Fibroblast of skin of right quadriceps (primary cell): ENCODE data around the gene YOD1.
A peak's percentile ranks its signal among the peaks of the same experiment; 100 is the strongest.

Experiments used
- DNase-seq: peaks from one replicate; pipeline ENCODE4 v3.0.0-alpha.2; 2013

Gene YOD1

DNA sequence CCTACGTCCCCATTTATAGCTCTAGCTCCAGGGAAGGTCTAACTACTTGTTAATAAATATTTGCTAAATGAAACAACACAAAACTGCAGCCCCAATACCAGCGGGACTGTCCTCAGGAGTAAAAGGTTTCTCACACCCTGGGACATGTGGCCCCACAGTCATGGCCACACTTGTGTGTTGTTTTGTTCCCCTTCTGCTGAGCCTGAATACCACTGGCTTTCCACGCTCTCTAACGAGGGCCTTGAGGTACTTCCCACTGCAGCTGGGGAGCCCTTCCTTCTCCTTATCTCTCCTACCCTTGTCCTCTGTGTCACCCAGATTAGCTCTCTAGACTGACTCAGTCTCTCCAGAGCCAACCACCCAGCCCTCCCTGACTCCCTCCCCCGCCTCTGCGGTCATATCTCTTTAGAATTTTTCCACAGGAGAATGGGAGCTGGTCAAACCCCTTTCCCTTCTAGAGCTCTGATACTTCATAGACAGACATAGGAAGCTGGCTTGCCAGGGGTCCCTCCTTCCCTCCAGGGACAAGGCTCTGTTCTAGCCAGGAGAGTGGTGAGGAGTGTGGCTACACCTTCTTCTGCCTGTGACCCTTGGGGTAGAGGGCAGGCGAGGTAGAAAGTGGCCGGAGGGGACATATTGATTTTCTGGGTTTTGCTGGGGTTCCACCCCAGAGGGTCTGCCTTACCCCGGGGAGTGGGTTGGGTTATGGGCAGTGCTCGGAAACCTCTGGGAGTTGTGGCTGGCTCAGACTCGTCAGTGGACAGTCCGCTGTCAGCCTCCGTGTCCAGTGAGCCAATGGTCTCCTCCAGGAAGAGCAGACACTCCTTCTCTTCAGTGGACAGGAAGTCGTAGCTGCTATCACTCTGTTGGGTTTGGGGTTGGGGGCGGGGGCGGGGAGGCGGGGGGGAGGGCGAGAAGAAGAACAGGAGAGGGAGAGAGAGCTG is 26.5 kb downstream of the YOD1 start:
- no peak for DNase-seq

DNA sequence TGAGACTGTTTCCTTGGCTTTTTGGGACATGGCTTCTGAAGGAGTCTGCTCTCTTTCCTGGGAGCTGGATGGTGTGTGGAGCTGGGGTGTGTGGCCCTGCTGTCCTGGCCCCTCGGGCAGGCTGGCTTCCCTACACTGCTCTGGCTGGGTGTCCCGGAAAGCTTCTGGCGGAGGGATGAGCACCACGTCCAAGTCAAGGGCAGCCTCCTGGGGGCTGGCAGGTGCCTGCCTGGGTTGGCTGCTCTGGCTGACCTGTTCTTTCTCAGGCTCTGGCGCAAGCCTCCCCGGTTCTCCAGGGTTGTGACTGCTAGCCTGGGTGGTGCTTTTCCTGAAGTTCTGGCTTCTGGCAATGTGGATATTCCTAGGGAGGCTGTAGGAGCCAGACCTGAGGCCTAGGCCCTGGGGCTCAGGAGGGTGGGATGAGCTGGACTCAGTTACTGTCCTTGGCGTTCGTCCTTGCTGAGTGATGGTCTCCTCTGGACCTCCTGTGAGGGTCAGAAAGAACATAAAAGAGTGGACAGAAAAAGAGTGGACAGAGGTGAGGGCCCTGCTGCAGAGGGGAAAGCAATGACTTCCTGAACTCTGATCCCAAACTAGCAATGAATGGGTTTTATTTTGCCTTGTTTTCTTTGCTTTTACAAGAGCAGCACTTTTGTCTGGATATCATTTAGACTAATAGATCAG is 27.9 kb downstream of the YOD1 start:
- DNase-seq: no peak

GRCh38 chr1:207021876-207022596 is 29.0 kb downstream of the YOD1 start:
- DNase-seq: no peak

- peak; percentile 46 for DNase-seq
These were observed 29.7 kb downstream of the YOD1 start for GRCh38 chr1:207021139-207021861.

DNA sequence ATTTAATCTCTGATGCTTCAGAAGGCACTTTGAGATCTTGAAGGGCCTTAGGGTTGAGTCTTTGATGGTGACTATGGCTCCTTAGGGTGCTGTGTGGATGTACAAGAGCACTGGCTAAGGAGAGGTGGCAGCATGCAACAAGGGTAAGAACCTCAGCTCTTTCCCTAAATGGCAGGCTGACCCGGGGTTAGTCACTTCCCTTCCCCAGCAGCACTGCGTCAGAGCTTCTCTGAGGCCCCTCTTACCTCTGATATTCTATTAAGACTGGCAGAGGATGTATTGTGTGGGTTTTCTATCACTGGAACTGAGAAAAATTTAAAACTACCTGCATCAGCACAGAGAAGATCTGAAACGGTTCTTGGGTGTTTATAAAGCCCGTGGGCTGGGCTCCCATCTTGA is 30.3 kb downstream of the YOD1 start:
- DNase-seq: no peak

GRCh38 chr1:207020065-207020708 is 30.8 kb downstream of the YOD1 start:
- no peak for DNase-seq

DNA sequence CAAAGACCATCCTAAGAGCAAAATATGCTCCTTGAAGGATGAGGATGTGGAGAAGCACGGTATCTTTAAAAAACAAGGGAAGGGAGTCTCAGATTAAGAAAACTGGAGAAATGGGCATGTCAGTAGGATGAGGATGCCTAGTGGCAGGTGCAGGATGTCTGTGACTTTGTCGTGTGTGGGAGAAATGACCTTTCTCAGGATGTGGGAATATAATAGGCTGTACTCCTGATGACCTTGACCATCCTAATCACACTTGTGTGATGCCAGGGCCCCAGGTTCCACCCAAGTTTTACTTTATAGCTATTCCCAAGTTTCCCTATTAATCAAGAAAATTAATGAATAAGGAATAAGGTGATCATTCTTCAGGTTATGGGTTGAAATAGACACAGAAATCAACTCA is 31.3 kb downstream of the YOD1 start:
- no peak for DNase-seq

- no peak for DNase-seq
These were observed 31.8 kb downstream of the YOD1 start for GRCh38 chr1:207019161-207019560.

GRCh38 chr1:207018707-207019106 is 32.3 kb downstream of the YOD1 start:
- DNase-seq: no peak

DNA sequence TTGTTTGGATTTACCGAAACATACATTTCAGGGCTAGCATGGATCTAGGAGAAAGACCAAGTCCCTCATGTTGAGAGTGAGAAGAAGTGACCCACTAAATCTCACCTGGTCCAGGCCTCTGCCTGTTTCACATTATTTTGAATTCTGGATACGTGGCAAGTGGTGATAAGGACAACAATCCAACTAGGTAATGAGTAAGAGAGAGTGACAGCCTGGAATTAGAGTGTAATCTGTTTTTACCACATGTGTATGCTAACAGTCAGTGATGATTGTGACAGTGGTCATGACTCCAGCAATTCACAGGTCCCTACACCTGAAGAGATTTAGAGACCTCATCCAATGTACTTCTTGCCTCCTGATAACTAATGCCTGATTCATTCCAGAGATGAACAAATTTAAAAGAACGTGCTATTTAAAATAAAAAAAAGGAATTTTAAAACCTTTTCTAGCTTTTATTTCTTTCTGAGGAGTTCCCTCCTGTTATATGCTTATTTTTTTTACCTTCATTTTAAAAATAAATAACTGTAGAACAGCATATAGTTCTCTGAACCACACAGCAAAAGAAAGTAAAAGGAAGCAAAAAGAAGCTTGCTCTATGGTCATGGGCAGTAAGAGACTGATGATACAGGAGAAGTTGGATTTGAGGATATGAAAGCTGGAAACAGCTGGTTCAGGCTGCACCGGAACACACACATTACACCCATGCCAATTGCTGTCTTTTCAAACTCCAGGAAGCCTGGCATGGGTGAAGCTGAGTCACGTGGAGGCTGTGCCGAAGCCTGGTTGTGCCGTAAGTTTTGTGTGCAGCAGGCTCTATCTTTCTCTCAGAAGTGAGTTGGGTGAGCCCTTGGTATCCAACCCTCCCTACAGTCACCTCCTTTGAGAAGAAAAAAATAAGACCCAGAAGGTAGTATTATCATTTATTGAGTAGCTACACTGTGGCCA is 33.1 kb downstream of the YOD1 start:
- DNase-seq: no peak

- DNase-seq: no peak
These were observed 35.2 kb downstream of the YOD1 start for GRCh38 chr1:207015791-207016190.

GRCh38 chr1:207014728-207015127 is 36.3 kb downstream of the YOD1 start:
- no peak for DNase-seq

- no peak for DNase-seq
These were observed 37.5 kb downstream of the YOD1 start for GRCh38 chr1:207013321-207014085.

DNA sequence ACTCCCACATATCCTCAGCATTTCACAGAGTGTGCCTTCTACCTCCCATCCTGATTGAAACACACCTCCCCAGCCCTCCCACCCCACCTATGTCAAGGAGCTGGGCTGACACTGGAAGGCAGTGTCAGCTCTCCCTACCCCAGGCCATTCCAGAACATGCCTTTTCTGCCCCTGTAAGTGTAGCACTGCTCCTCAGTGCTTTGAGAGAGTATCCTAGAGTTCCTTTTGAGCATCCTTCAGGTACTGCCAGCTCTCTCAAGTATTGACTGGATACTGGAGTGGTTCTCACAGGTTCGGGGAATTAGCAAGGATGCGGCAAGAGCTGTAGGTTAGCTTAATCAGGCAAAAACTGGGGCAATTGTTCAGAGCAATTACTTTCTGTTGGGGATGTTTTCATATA is 40.3 kb downstream of the YOD1 start:
- no peak for DNase-seq

DNA sequence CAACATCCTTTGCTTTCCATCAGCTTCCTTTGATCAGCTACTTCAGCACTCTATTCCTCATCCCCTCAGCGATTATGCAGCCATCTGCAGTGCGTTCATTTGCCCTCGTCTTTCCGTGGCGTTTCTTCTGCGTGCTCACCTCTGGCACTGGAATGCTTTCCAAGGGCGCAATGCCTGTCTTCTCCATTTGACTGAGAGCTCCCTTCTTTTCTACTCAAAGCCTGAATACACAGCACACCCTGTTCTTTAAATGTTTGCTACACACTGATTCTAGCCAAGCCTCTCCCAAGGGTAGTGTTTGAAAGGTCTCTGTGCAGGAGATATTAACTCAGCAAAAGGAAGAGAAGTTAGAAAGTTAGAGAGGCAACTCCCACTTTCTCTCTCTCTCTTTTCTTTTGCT is 41.1 kb downstream of the YOD1 start:
- DNase-seq: no peak

- no peak for DNase-seq
These were observed 41.7 kb downstream of the YOD1 start for GRCh38 chr1:207009182-207009850.

GRCh38 chr1:207007352-207008033 is 43.5 kb downstream of the YOD1 start:
- DNase-seq: peak; percentile 95

DNA sequence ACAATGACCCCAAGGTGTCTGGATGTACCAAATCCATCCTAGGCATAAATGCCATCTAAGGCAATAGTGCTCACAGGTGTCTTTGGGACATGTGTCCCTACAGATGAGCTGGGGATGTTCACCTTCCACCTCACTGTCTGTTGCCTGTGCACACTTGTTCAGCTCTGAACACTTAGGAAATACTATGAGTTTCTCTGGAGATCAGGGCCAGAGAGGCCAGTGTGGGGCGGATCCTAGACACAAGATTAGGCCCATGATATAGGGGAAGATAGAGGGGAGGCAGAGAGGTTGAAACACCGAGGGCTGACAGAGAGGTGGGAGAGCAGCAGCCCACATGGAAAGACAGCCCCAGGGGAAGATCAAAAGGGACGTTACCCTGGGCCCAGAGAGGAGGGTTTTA is 44.1 kb downstream of the YOD1 start:
- DNase-seq: no peak

DNA sequence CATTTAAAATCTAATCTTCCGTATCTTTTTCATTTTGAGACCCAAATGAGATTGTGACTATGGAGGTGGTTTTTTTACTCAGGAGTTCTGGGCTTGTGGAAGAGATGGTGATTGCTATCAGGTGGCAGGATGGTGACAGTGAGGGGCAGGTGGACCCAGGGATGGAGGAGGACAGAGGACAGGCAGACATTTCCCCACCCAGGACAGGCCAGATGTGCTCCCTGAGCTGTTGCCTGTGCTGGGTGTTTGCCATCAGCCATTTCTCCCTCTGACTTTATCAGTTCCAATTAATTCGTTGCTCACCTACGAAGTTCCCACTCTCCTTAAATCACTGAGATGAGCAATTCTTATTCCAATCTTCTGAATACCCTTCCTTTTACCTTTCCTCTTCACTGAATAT is 44.9 kb downstream of the YOD1 start:
- DNase-seq: no peak
